Measurements from ENCODE around the gene GPRC5C. TPM values are rescaled to one million over a fixed set of nuclear protein-coding genes. Genes with fewer than 3 reads are reported as not detected.

The GPRC5C gene
- total and polyA plus RNA-seq, 2 of the 13 experiments (the other 11 are each of a cell fraction or from before 2014, with no cell fraction given) = 85.6 to 300 TPM

DNA sequence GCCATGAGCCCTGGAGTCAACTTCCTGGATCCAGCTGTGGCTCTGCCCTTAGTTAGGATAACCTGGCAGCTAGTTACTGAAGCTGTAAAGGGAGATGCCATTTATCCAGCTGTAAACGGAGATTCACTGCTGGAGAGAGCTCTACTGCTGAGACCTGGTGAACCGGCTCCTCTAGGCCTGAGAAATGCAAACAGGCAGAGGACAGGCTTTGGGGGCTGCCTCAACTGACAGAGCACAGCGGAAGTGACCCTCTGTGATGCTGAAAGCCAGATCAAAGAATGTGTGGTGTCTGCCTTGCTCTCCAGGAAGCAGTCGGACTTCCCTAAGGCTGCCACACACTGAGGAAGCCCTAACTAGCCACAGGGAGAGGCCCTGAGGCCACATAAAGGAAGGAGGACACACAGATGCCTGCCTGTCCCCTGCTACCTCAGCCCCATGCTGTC is 21.9 kb upstream of the GPRC5C start (continued):
- TF ChIP-seq, protein P1, sequence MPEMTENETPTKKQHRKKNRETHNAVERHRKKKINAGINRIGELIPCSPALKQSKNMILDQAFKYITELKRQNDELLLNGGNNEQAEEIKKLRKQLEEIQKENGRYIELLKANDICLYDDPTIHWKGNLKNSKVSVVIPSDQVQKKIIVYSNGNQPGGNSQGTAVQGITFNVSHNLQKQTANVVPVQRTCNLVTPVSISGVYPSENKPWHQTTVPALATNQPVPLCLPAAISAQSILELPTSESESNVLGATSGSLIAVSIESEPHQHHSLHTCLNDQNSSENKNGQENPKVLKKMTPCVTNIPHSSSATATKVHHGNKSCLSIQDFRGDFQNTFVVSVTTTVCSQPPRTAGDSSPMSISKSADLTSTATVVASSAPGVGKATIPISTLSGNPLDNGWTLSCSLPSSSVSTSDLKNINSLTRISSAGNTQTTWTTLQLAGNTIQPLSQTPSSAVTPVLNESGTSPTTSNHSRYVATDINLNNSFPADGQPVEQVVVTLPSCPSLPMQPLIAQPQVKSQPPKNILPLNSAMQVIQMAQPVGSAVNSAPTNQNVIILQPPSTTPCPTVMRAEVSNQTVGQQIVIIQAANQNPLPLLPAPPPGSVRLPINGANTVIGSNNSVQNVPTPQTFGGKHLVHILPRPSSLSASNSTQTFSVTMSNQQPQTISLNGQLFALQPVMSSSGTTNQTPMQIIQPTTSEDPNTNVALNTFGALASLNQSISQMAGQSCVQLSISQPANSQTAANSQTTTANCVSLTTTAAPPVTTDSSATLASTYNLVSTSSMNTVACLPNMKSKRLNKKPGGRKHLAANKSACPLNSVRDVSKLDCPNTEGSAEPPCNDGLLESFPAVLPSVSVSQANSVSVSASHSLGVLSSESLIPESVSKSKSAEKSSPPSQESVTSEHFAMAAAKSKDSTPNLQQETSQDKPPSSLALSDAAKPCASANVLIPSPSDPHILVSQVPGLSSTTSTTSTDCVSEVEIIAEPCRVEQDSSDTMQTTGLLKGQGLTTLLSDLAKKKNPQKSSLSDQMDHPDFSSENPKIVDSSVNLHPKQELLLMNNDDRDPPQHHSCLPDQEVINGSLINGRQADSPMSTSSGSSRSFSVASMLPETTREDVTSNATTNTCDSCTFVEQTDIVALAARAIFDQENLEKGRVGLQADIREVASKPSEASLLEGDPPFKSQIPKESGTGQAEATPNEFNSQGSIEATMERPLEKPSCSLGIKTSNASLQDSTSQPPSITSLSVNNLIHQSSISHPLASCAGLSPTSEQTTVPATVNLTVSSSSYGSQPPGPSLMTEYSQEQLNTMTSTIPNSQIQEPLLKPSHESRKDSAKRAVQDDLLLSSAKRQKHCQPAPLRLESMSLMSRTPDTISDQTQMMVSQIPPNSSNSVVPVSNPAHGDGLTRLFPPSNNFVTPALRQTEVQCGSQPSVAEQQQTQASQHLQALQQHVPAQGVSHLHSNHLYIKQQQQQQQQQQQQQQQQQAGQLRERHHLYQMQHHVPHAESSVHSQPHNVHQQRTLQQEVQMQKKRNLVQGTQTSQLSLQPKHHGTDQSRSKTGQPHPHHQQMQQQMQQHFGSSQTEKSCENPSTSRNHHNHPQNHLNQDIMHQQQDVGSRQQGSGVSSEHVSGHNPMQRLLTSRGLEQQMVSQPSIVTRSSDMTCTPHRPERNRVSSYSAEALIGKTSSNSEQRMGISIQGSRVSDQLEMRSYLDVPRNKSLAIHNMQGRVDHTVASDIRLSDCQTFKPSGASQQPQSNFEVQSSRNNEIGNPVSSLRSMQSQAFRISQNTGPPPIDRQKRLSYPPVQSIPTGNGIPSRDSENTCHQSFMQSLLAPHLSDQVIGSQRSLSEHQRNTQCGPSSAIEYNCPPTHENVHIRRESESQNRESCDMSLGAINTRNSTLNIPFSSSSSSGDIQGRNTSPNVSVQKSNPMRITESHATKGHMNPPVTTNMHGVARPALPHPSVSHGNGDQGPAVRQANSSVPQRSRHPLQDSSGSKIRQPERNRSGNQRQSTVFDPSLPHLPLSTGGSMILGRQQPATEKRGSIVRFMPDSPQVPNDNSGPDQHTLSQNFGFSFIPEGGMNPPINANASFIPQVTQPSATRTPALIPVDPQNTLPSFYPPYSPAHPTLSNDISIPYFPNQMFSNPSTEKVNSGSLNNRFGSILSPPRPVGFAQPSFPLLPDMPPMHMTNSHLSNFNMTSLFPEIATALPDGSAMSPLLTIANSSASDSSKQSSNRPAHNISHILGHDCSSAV (CRISPR knock-in tag; IDR thresholded peaks at IDR 0.05; ENCODE audit: borderline replicate concordance) = no peak
- TF ChIP-seq SP140L (CRISPR knock-in tag; IDR thresholded peaks at IDR 0.05; ENCODE audit: borderline replicate concordance) (no peak), ZSCAN25 (CRISPR knock-in tag; IDR thresholded peaks at IDR 0.05) (no peak), TAF15 (IDR thresholded peaks at IDR 0.05; ENCODE audit: low read depth, low read length, poor library complexity, severe bottlenecking) (no peak), IKZF4 (CRISPR knock-in tag; IDR thresholded peaks at IDR 0.05; ENCODE audit: borderline replicate concordance, low read depth, not compliant biosample characterization) (no peak), TGIF2 (CRISPR knock-in tag; IDR thresholded peaks at IDR 0.05) (no peak), NFRKB (IDR thresholded peaks at IDR 0.05) (no peak), HMGA1 (CRISPR knock-in tag; conservative IDR thresholded peaks at IDR 0.05) (no peak), ZNF782 (CRISPR knock-in tag; IDR thresholded peaks at IDR 0.05; ENCODE audit: borderline replicate concordance) (no peak), PITX1 (CRISPR knock-in tag; IDR thresholded peaks at IDR 0.05) (0 out of 2 replicates have a peak, but pooled peaks have one; percentile 28), GATAD2A (CRISPR knock-in tag; IDR thresholded peaks at IDR 0.05) (no peak)
- TF ChIP-seq, protein P2, sequence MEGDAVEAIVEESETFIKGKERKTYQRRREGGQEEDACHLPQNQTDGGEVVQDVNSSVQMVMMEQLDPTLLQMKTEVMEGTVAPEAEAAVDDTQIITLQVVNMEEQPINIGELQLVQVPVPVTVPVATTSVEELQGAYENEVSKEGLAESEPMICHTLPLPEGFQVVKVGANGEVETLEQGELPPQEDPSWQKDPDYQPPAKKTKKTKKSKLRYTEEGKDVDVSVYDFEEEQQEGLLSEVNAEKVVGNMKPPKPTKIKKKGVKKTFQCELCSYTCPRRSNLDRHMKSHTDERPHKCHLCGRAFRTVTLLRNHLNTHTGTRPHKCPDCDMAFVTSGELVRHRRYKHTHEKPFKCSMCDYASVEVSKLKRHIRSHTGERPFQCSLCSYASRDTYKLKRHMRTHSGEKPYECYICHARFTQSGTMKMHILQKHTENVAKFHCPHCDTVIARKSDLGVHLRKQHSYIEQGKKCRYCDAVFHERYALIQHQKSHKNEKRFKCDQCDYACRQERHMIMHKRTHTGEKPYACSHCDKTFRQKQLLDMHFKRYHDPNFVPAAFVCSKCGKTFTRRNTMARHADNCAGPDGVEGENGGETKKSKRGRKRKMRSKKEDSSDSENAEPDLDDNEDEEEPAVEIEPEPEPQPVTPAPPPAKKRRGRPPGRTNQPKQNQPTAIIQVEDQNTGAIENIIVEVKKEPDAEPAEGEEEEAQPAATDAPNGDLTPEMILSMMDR (CRISPR knock-in tag; IDR thresholded peaks at IDR 0.05) = peak; percentile 43; the same call in 1 of the 2 replicates
- TF ChIP-seq, protein P3, sequence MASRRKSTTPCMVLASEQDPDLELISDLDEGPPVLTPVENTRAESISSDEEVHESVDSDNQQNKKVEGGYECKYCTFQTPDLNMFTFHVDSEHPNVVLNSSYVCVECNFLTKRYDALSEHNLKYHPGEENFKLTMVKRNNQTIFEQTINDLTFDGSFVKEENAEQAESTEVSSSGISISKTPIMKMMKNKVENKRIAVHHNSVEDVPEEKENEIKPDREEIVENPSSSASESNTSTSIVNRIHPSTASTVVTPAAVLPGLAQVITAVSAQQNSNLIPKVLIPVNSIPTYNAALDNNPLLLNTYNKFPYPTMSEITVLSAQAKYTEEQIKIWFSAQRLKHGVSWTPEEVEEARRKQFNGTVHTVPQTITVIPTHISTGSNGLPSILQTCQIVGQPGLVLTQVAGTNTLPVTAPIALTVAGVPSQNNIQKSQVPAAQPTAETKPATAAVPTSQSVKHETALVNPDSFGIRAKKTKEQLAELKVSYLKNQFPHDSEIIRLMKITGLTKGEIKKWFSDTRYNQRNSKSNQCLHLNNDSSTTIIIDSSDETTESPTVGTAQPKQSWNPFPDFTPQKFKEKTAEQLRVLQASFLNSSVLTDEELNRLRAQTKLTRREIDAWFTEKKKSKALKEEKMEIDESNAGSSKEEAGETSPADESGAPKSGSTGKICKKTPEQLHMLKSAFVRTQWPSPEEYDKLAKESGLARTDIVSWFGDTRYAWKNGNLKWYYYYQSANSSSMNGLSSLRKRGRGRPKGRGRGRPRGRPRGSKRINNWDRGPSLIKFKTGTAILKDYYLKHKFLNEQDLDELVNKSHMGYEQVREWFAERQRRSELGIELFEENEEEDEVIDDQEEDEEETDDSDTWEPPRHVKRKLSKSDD (CRISPR knock-in tag; IDR thresholded peaks at IDR 0.05; ENCODE audit: low read depth) = no peak
- TF ChIP-seq, protein P4, sequence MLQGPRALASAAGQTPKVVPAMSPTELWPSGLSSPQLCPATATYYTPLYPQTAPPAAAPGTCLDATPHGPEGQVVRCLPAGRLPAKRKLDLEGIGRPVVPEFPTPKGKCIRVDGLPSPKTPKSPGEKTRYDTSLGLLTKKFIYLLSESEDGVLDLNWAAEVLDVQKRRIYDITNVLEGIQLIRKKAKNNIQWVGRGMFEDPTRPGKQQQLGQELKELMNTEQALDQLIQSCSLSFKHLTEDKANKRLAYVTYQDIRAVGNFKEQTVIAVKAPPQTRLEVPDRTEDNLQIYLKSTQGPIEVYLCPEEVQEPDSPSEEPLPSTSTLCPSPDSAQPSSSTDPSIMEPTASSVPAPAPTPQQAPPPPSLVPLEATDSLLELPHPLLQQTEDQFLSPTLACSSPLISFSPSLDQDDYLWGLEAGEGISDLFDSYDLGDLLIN (CRISPR knock-in tag; IDR thresholded peaks at IDR 0.05; ENCODE audit: borderline replicate concordance) = no peak

Data from HepG2 (cell line).